NCI-H1417 treated with DMSO at 0.1 percent for 48 hours (cell line): ENCODE measurements around the gene P3H4.
A peak's percentile ranks its signal among the peaks of the same experiment; 100 is the strongest.
"Not testable (repeated sequence)": the region's sequence is repeated elsewhere in the genome, so short reads cannot be mapped to it uniquely, and the experiment has no call there.

ENCODE experiments used
- DNase-seq: peaks from one replicate; lab custom pipeline; 2025; lab: John Stamatoyannopoulos, UW

P3H4 gene

DNA sequence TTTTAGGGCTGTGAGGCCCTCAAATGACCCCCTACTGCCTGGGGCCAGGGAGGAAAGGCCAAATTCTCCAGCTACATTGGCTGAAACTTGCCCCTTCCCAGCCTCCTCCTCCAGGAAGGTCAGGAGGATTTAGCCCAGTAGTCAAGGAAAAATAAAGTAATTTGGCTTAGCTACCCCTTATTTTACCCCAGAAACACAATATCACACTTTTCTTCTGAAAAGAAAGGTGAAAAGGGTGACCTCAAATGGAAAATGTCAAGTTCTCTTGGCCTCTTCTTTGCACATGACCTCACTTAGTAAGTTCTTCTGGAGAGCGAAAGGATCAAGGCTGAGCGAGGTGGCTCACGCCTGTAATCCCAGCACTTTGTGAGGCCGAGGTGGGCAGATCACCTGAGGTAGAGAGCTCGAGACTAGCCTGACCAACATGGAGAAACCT is 17.2 kb downstream of the P3H4 start:
- no peak for DNase-seq

DNA sequence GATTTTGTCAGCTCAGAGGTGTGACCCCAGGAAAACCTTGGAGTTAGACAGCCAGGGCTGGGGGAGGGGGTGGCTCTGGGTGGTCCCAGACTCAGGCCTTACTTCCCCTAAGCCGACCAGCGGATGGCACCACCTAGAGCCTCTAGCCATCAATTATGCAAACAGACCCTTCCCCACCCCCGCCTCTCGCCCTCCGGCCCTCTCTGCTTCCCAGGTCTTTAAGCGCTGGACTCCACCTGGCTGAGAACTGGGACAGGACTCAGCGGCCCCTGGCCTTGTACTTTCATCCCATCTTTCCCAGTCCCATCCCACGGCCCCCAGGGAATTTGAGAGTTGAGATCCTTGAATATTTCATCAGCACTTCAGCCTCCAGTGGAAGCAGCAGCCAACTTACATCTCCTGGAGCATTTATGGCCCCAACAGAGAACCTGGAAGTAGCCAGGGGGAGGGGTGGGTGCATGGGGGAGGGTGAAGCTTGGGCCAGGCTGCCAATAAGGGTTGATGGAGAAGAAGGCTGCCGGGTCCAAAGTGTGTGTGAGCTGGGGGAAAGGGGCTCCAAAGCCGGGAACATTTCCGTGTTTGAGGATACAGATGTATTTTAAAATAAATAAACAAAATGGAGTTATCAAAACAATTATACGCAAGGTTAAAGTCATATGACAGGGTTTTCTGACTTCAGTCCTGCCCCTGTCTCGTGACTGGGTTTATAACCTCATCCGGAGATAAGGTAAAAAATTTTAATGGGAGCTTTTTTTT is 17.8 kb downstream of the P3H4 start:
- DNase-seq: no peak

DNA sequence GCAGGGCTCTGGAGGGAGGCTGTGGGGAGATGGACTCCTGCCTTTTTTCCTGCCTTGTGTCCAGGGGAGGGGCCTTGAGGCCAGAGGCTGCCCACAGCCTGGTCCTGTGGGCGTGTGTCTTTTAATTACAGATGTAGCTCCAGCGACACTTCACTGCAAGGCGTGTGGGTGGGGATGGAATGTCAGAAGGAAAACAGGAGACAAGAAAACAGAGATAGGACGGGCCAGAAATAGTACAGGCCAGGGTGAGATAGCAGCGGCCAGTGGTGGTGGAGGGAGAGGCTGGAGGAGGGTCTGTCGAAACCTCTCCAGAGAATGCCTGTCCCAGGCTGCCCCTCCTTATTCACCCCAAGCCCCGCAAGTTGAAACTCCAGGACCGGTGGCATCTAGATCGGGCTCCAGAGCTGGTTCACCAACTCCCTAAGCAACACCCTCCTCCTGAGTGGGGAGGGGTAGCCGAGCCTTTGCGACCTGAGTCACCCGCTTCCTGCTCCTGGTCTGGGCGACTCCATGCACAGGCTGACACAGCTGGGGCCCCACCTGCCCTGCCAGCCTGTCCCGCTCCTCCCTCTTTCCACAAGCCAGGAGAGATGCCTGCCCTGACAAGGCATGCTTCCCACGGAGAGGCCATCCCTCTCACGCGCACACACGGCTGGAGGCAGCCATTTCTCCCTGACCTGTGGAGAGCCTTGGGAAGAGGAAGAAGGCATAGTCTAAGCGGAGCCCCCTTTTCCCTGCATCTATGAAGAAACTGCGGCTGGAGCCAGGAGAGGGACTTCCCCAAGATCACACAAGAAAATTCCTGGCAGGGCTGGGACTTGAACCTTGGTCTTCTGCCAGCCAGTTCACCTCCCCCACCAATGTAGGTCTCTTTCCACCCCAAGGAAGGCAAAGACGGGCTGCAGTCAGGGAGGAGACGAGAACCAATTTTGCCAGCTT is 18.6 kb downstream of the P3H4 start:
- no peak for DNase-seq

DNA sequence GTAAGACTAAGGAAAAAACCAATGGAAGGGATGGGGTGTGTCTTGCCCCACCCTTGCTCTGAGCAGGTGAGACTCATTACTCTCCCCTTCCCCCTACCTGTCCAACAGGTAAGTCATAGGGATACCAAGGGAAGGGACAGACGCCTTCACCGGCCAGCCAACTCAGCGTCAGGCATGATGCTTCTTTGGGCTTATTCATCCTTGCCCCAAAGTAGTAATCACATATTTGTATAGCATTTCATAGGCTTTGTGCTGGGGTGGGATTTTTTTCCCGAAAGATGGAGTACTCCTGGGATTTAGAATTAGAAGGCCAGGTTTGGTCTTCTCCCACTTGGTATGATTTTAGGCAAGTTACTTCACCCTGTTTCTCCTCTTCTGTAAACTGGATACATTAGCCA is 24.7 kb downstream of the P3H4 start:
- no peak for DNase-seq

DNA sequence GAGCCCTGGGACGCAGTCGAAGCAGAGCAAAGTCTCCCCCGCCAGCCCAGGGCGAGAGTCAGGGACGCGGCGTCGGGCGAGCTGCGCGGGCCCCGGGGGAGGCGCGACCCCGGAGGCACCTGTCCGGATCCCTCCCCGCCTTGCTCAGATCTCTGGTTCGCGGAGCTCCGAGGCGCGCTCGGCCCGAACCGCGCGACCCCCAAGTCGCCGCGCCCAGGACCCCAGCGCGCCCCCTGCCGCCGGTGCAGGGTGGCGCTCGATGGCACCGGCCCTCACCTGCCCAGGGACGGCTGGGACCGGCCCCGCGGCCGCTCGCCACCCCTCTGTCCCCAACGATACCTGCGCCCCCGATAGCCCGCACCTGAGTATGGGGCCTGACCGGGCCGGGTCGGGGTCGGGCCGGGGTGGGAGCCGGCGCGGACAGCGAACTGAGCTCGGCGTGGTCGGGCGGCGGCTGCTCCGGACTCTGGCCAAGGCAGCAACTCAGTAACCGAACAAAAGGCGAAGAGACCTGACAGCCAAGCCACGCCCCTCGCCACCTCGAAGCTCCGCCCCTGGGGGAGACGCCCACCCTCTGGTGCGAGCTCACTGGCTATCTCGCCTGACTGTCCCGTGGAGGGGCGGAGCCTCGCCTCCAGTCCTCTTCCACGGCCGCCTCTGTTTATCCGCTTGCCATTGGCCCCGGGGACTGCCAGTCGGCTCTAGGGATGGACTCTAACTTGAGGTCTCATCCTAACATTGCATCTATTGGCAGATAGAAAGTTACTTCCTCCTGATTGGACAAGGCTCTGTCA is 25.3 kb downstream of the P3H4 start, which contains the start of gene JUP:
Gene JUP (minus strand): TSS at position 485 of the 794 bp plus-strand sequence. CDS start 14,857 bp downstream, outside the sequence.
- DNase-seq: peak; percentile 95

DNA sequence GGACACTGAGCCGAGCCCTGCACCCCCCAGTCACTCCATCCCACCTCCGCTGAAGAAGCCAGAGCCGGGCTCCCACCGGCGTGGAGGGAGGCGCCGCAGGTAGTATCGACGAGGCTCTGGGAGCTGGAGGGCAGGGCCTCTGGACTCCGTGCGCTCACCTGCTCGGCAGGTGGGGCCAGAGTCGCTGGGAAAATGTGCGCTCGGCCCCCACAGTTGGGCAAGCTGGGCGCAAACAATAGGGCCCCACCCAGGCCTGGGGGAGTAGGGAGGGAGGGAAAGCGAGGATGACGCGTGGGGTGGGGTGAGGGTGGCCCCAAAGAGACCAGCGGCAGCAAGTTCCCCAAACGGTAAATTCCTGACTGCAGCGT is 25.9 kb downstream of the P3H4 start:
- DNase-seq: no peak

DNA sequence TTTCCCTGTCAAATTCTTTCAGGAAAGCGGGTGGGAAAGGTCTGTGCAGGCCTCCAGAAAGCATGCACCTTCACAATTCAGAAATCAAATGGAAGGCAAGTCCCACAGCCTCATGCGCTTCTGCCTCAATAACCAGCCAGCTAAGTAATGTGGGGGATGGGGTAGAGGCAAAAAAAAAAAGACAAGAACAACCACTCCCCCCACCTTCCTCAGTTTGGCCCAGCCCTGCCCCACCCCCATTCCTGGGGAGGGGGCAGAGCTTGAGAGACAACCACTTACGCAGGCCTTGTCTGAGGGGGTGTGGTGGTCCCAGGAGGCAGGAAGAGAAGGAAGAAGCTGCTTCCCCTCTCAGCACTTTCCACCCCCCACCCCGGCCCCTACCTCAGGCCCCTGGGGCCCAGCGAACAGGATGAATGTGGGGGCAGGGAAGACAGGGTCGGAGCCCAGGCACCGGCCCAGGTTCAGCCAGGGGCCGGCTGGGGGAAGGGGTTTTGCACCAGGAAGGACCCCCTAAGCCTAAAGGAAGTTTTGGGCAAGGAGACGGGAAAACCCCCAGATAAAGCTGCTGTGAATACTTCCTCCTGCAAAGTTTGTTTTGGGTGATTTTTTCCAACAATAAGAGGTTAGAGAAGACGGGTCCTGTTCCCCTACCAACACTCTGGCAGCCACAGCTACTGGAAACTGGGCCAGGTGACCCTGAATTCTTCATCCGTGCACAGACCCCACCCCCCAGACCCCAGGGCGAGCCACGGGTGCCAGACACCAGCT is 26.5 kb downstream of the P3H4 start:
- no peak for DNase-seq

DNA sequence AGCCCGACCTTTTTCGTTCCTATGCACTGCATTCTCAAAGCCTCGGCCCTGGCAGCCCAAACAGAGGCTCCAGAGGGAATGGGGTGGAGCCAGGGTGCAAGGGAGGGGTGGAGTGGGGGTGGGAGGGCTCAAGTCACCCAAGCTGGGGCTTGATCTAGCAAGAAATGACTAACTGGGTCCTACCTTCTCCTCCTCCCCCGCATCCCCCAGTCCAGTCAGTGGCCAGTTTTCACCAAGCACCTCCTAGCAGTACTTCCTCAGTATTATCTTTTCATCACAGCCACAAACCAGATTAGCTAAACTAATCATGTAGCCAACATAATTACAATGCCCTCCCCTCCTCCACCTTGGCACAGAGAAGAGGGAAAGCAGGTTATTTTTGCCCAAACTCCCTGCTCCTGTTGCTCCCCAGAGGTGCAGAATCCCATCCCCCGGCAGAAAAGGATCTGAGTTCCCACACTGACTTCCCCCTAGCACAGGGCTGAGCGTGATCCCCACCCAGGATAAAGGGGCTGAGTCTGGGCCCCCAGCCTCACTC is 27.5 kb downstream of the P3H4 start:
- no peak for DNase-seq

DNA sequence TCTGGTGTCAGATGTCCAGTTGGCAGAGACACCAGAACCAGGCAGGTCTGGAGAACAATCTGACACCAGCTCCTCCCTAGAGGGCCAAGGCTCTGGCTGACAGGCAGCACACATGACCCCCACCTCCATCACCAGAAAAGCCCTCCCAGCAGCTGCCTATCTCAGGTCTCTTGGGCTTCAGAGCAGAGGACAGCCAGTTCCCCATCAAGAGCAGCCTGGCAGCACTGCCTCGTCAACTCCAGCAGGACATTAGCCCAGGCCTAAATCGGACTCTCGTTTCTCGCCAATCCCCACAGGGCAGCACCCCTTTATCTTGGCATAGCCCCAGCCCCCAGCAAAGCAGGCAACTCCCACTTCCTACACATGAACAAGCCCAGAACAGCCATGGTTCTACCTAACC is 29.6 kb downstream of the P3H4 start:
- no peak for DNase-seq

DNA sequence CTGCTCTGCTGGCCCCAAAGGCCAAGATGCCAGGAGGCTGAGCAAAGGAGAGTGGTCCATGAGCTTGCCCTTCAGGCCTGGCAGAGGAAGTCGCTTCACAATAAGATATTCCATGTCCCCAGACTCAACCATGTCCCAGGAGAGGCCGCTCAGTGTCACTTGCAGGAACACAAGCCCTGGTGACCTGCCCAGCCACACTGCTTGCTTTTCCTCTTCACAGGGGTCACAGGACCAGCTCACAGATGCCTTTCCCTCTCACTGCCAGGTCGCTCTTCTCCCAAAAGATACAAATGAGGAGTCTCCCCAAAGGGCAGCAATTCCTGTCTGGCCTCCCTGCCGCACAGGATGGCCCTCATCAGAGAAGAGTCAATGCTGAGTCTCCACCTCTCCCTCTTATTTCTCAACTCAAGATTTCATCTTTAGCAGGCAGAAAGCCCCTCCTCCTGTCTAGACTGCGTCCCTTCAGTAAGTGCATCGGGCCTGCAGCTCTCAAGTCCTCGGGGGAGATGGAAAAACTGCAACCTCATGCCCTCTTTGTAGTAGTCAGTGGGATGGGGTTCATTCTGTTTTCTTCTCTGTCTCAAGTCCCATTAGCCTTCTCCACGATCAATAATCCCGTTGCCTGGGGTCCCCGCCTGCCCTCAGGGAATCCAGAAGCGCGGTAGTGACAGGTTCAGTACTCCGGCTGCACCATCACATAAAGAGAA is 30.2 kb downstream of the P3H4 start:
- no peak for DNase-seq

DNA sequence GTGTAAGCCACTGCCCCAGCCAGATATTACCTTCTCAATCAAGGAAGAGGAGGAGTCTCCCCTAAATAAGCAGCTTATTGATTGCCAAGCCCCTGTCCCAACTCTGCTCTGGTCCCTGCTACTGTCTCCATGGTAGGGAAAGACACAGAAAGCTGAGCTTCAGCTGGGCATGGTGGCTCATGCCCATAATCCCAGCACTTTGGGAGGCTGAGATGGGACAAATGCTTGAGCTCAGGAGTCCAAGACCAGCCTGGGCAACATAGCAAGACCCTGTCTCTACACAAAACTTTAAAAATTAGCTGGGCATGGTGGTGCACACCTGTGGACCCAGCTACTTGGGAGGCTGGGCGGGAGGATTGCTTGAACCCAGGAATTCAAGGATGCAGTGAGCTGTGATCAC is 31.8 kb downstream of the P3H4 start:
- no peak for DNase-seq

DNA sequence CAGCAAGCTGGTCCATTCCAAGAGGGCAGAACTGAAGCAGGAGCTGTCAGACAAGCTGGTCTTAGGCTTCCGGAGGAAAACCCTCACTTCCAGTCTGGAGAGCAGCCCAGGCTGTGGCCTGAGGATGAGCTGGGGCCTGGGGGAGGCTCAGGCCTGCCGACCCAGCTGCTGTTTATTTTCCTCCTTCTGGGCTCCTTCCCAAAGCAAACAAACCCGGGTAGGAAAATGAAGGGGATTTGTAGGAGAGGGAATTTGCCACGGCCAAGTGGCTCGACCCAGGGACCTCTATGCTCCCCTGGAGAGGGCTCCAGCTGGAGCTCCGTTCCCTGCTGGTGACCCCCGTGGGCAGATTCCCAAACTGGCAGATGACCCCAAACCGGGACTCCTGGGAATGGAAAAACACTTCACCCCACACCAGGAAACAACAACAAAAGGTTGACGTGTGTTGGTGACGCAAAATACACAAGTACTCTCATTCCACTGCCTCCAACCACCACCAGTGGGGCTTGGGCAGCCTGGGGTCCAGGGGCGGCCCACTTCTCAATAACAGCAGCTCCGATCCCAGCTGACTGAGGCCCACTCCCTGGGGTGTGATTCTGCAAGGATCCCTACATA is 34.1 kb downstream of the P3H4 start:
- DNase-seq: no peak

DNA sequence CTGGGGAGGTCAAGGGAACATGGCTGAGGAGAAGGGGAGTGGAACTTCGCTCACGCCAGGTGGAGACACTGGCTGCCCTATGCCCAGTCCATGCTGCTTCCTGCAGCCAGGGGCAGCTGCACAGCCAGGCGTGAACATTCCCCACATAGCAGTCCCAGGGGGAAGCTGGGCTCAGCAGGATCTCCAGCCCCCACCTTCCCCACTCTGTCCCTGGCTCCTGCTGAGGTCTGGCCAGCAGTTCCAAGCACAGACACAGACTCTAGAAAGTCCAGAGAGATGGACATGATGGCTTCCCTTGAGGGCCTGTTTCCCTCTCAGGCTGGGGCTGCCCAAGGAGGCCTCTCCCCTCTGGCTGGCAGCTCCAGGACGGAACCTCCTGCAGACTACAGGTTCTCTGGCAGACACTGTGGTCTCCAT is 34.6 kb downstream of the P3H4 start:
- DNase-seq: no peak

DNA sequence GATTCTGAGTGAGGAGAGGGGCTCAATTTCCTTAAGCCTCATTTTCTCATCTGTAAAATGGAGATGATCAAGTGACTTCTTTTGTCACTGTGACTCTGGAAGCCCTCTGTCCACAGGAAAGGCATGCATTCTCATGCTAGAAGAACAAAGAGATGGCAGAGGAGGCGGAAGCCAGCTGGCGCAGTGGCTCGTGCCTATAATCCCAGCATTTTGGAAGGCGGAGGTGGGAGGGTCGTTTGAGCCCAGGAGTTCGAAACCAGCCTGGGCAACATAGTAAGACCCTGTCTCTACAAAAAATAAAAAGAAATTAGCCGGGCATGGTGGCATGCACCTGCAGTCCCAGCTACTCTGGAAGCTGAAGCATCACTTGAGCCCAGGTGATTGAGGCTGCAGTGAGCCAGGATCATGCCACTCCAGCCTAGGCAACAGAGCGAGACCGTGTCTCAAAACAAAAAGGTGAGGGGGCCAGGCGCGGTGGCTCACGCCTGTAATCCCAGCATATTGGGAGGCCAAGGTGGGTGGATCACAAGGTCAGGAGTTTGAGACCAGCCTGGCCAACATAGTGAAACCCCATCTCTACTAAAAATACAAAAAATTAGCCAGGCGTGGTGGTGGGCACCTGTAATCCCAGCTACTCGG is 35.4 kb downstream of the P3H4 start:
- not testable (repeated sequence) for DNase-seq

DNA sequence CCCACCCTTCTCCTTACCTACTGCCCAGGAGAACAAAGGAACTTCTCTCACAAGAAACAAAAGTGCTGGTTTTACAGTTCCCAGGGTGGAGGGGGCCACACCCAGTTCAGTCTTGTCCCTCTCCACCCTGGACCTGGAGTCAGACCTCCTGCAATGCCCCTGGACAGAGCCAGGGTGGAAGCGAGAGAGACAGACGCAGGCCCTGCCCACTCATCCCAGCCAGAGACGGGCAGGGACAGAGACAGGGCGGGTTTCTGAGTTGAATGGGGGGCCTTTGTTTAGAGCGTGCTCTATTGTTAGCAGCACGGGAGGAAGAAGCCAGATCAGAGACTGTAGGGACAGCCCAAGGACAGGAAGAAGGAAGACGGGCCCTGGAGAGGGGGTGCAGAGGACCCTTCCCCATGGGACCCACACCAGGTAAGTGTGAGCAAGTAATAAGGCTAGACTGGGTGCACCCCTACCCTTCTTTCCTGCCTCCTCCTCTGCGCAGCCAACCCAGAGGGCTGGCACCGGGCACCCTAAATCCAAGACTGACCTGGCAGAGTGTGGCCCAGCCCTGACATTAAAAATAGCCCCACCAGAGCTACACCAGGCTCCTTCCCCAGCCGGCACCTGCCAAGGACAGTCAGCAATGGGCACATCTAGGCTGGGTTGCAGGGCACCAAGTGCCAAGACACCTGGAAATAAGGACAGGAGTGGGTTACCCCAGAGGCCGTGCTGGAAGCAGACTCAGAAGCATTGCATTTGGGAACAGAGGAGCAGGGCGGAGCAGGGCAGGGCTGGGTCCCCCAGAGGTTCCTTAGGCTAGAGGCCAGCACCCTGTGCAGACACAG is 36.1 kb downstream of the P3H4 start:
- no peak for DNase-seq

DNA sequence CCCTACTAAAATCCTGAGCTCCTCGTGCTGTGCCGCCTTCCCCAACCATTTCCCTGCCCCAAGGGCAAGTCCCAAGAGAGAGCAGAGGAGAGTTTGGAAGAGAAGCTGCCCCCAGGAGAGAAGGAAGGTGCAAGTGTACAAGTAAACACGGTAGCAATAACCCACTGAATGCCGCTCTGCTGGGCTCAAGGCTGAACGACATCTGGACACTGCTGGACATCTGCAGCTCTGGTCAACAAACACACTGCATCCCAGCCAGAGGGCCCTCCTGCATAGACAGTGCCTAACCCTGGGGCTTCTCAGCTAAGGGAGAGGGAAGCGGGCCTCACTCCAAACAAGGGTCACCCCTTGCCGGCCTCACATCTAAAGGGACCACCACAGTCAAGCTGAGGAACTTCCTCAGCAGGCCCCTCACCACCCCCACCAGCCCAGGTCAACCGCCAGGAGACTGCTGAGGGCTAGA is 38.0 kb downstream of the P3H4 start:
- DNase-seq: no peak

DNA sequence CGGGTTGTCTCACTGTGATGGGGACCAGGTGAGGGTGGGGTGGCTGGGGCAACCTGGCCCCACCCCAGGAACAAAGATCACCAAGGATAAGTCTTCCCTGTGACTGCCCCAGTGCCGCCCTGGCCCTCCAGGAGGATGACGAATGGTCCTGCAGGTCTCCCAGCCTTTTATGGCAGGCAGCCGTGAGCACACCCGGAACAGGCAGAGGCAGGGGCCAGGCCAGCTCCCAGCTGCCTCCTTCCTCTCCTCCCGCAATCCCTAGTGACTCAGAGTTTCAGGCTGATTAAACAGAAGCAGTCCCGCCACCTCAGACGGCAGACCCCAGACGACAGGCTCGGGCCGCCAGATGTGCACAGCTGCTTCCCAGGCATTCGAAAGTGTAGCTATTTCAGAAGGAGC is 38.6 kb downstream of the P3H4 start:
- DNase-seq: no peak

DNA sequence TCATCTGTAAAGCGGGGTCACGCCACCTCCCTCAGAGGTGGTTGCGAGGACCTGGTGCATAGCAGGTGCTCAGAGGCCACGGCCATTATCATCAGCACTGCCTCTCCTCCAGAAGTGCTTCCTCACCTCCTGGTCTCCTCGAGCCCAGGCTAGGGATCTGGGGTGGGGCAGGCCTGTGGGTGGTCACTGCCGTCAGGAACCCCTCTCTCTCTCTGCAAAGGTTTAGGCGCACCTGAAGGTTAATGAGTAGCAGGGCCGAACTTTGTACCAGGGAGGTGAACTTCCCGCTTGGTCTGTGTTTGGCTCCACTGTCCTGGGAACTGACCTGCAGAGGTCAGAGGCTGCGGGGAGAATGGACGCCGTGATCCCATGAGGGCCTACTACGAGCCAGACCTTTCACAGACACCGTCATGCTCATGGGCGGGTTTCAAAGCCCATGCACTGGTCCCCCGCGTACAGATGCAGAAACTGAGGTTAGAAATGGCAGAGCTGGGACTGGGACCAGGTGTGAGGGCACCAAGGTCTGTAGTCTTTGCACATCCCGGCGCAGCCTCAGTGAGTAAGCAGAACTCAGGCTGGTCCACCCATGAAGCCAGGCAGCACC is 39.1 kb downstream of the P3H4 start:
- DNase-seq: no peak
